Stimulated activated CD8-positive, alpha-beta memory T cell treated with anti-CD3 and anti-CD28 coated beads, Interleukin-7, amount 100 ng/mL, for 4 hours (primary cell): ENCODE measurements around the gene KCTD15.

ENCODE experiments used
- DNase-seq, 2 donors: peaks; one replicate each; pipeline ENCODE4 v3.0.0-alpha.2; 2020; ENCODE audit warnings: low read depth in 2 of 2

The KCTD15 gene

GRCh38 chr19:33859016-33859415 lies 62.3 kb downstream of the KCTD15 start:
- DNase-seq = no peak

DNA sequence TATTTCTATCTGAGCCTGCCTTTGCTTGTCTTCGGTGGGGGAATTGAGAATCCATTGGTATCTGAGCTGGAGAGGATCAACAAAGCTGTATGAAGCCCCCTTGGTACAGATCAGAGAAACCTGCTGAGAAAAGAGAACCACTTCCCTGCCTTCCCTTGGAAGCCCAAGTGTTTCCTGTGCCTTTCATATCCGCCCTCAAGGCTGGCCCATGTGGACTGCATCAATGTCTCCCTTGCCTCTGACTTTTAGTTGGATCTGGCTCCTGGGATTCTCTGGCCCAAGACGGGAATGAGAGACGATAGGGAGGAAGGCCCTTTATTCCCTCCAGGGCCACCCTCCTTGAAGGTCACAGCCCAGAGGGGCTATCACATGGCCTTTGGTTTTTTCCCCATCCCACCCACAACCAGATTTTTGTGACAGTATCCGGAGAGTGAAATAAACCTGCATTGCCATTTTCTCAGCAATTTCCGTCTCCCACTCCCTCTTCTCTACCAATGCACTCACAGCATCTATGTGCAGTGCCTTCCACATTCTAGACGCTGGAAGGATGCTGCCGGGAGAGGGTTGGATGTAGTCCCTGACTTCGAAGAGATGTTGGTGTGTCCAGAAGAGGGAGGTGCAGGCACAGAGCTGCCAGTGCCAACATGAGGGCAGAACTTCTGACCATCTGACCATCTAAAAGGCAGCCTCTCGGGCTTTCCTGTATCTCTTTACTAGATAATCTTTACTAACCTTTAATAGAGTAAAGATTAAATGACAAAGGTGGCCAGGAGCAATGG lies 63.8 kb downstream of the KCTD15 start:
- DNase-seq = no peak

- DNase-seq = no peak
These were observed 65.3 kb downstream of the KCTD15 start for GRCh38 chr19:33861950-33862349.

GRCh38 chr19:33862981-33863380 lies 66.3 kb downstream of the KCTD15 start:
- DNase-seq = no peak

DNA sequence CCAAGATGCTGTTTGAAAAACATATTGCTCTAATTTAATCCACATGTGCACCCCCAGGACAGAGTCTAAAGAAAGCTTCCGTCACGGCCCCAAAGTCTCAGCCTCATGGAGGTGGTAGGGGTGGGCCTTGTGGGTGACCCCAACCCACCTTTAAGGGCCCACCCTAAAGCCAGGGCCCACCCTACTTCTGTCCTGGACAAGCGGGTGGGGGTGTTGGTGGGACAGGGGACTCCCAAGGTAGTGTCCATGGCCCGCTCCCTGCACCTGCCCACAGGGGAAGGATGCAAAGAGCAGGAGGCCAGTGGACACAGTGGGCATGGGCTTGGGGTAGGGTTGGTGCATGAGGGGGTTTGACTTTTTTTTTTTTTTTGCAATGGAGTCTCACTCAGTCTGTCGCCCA lies 66.8 kb downstream of the KCTD15 start:
- DNase-seq = no peak

DNA sequence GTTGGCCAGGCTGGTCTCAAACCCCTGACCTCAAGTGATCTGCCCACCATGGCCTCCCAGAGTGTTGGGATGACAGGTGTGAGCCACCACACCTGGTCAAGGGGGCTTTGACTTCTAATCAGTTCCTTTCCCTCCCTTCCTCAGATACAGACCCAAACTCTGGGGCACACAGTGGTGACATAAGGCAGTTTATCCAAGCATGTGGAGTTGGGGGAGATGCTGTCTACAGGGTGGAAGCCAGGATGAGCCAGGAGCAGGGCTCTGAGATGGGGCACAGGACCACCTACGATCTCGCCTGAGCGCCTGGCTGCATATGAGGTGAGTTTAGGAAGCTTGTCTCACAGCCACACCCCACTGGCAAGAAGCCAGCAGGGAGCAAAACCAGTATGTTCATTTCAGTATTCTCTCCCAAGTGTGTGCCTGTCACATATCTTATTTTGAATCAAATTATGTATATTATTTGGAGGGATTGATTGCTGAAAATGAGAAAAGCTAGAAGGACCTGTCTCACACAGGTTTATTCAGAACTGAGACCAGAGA lies 67.7 kb downstream of the KCTD15 start:
- no peak for DNase-seq

DNA sequence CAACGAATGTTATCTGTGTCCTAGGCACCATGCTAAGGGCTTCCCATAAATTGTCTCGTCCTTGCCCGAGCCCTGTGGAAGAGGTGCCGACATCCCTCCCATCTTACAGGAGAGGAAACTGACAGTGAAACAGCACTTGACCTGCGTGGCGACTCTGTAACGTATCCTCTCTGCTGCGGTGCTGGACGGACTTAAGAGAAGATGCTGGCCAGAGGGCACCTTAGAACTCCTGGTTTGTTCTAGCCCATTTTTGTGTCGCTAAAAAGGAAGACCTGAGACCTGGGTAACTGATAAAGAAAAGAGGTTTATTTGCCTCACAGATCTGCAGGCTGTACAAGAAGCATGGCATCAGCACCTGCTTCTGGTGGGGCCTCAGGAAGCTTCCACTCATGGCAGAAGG lies 68.6 kb downstream of the KCTD15 start:
- no peak for DNase-seq
